Liver (tissue), 9 donors: Measurements from ENCODE around the gene SCNN1A. TPM values are rescaled to one million over a fixed set of nuclear protein-coding genes. Genes with fewer than 3 reads are reported as not detected.
A peak's percentile ranks its signal among the peaks of the same experiment; 100 is the strongest.

Experiments
- DNase-seq: peaks from one replicate; pipeline ENCODE4 v3.0.0-alpha.2; 2017; ENCODE audit warnings: low spot score
- H3K27ac ChIP-seq, 2 donors: one replicate each; pipeline ENCODE4 v1.7.0; 2013; ENCODE audit warnings: inconsistent platforms in 2 of 2, low read length in 2 of 2, control low read depth in 1 of 2, low read depth in 1 of 2, mild to moderate bottlenecking in 1 of 2
- H3K27me3 ChIP-seq, 4 donors: one replicate each; pipeline versions ENCODE4 v1.6.1 to v1.7.0; 2013; ENCODE audit warnings: low read length in 3 of 4, inconsistent platforms in 1 of 4, mild to moderate bottlenecking in 1 of 4, moderate library complexity in 1 of 4; ENCODE audit not compliant: control insufficient read depth in 4 of 4, insufficient read depth in 4 of 4
- H3K36me3 ChIP-seq, 4 donors: one replicate each; pipeline versions ENCODE4 v1.6.1 to v1.7.0; 2013; ENCODE audit warnings: low read length in 3 of 4, mild to moderate bottlenecking in 3 of 4, low read depth in 1 of 4, moderate library complexity in 1 of 4; ENCODE audit not compliant: control insufficient read depth in 4 of 4, insufficient read depth in 3 of 4
- H3K4me1 ChIP-seq, 4 donors: one replicate each; pipeline versions ENCODE4 v1.6.1 to v1.7.0; 2013; ENCODE audit warnings: low read length in 3 of 4, mild to moderate bottlenecking in 3 of 4, moderate library complexity in 1 of 4; ENCODE audit not compliant: control insufficient read depth in 4 of 4, insufficient read depth in 4 of 4
- H3K4me3 ChIP-seq, 3 donors: one replicate each; pipeline versions ENCODE4 v1.6.1 to v1.7.0; 2013; ENCODE audit warnings: low read length in 3 of 3, control low read depth in 1 of 3, low read depth in 1 of 3, mild to moderate bottlenecking in 1 of 3
- H3K9ac ChIP-seq, 2 donors: one replicate each; pipeline ENCODE4 v1.7.0; 2013; ENCODE audit warnings: low read length in 2 of 2, mild to moderate bottlenecking in 2 of 2, moderate library complexity in 2 of 2, control low read depth in 1 of 2, low read depth in 1 of 2
- H3K9me3 ChIP-seq, 4 donors: one replicate each; pipeline versions ENCODE4 v1.6.1 to v1.7.0; 2013; ENCODE audit warnings: low read length in 3 of 4; ENCODE audit not compliant: control insufficient read depth in 4 of 4
- CTCF ChIP-seq: fragments of 150-350 bp; IDR thresholded peaks from 2 replicates; pipeline ENCODE4 v1.5.1; 2017; ENCODE audit warnings: improper control_type of control experiment, low read depth, low read length; ENCODE audit not compliant: missing input control
- EGR1 ChIP-seq, 2 donors: IDR thresholded peaks; 2 replicates each; pipeline ENCODE4 v1.6.1; 2016 to 2018; ENCODE audit warnings: antibody characterized with exemption in 2 of 2, low read depth in 2 of 2
- GABPA ChIP-seq, 2 donors: IDR thresholded peaks in 1 of 2; conservative IDR thresholded peaks in 1 of 2; 2 replicates each; pipeline ENCODE4 v1.6.1; 2016; ENCODE audit warnings: antibody characterized with exemption in 2 of 2, mild to moderate bottlenecking in 1 of 2, moderate library complexity in 1 of 2
- JUND ChIP-seq, 2 donors: IDR thresholded peaks; 2 replicates each; pipeline ENCODE4 v1.6.1; 2016; ENCODE audit warnings: antibody characterized with exemption in 2 of 2
- RAD21 ChIP-seq, 2 donors: IDR thresholded peaks; 2 replicates each; pipeline ENCODE4 v1.6.1; 2016; ENCODE audit warnings: antibody characterized with exemption in 2 of 2, mild to moderate bottlenecking in 2 of 2
- RXRA ChIP-seq, 2 donors: IDR thresholded peaks; 2 replicates each; pipeline ENCODE4 v1.6.1; 2017 to 2018; ENCODE audit warnings: antibody characterized with exemption in 2 of 2, mild to moderate bottlenecking in 1 of 2
- SP1 ChIP-seq: IDR thresholded peaks from 2 replicates; pipeline ENCODE4 v1.6.1; 2018; ENCODE audit warnings: antibody characterized with exemption, mild to moderate bottlenecking
- YY1 ChIP-seq: IDR thresholded peaks from 2 replicates; pipeline ENCODE4 v1.6.1; 2016; ENCODE audit warnings: antibody characterized with exemption, mild to moderate bottlenecking
- WGBS: extraction: QIAGEN DNeasy Blood & Tissue Kit; methylation state at CpG from one replicate; pipeline ENCODE4 v1.1.7; 2013; 5-methylcytosine and 5-hydroxymethylcytosine counted together
- polyA plus RNA-seq, 2 donors: library from polyadenylated mRNA; stranded (reverse) in 1 of 2; unstranded in 1 of 2; fragments of 200-250 nt in 1 of 2; fragments of >200 nt in 1 of 2; fragmentation: Nextera tagmentation in 1 of 2; extraction: Ambion mirVana in 1 of 2; gene quantifications; one replicate each; pipeline versions ENCODE4 v1.2.1 to v1.2.3, GENCODE V29; 2013 to 2015
- total RNA-seq, 2 donors: library from RNA; depleted of rRNA; stranded (reverse); fragments of >200 nt; gene quantifications; one replicate each; pipeline ENCODE4 v1.2.3, GENCODE V29; 2014
- TF ChIP-seq, protein P1 (sequence below): IDR thresholded peaks from 2 replicates; pipeline ENCODE4 v1.6.1; 2016; ENCODE audit warnings: antibody characterized with exemption
- TF ChIP-seq, protein P2 (sequence below): IDR thresholded peaks from 2 replicates; pipeline ENCODE4 v1.6.1; 2016; ENCODE audit warnings: antibody characterized with exemption
- TF ChIP-seq, protein P3 (sequence below): IDR thresholded peaks from 2 replicates; pipeline ENCODE4 v1.6.1; 2016; ENCODE audit warnings: antibody characterized with exemption, mild to moderate bottlenecking
- donor health status: healthy.
- donor health status: healthy.
- donor health status: healthy.
- donor health status: healthy.
- donor health status: healthy.

Gene SCNN1A
- total and polyA plus RNA-seq, 4 donors: 0.47 to 7.7 (median 2.9) TPM

DNA sequence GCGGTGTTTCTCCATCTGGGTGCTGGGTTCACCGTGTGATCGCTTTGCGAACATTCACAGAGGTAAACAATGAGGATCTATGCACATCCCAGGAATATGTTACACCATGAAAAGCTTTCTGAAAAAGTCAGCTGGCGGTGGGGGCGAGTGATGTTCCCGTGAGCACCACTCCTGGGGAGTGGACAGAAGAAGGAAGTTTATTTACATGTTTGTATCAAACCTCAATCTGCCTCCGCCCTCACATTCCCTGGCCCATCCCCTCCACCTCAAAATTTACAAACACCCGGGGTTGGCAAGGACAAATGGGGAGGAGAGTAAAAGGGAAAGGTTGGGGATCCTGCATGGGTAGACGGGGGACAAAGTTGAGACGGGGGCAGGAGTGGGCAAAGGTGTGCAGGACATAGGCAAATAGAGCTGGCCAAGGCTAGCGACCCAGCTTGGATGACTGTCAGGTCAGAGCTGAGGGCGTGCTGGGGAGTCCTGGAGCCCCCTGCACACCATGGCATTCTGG, 40.4 kb downstream of the SCNN1A start:
- 11% methylated on average over 13 of the region's 13 CpGs for WGBS
- DNase-seq: no peak
- no peaks in the 10 kb centered on the region for H3K9me3 ChIP-seq
- peaks cover 13 to 37% (median 34%) of the 10 kb centered on the region in 4 donors for H3K36me3 ChIP-seq
- peak overlapping the region; percentile 98 to 99 for H3K27ac ChIP-seq
- peaks cover 4 to 75% (median 53%) of the 10 kb centered on the region in 4 donors for H3K4me1 ChIP-seq
- no peaks in the 10 kb centered on the region for H3K27me3 ChIP-seq
- TF ChIP-seq RXRA (IDR thresholded peaks at IDR 0.05) (peak; percentile 72 to 81), EGR1 (IDR thresholded peaks at IDR 0.05; ENCODE audit: low read depth in 2 of 2) (peak in 1 of 2 donors; percentile 7), SP1 (no peak), CTCF (no peak), RAD21 (IDR thresholded peaks at IDR 0.05) (peak in 1 of 2 donors; percentile 5)
- TF ChIP-seq, protein P1, sequence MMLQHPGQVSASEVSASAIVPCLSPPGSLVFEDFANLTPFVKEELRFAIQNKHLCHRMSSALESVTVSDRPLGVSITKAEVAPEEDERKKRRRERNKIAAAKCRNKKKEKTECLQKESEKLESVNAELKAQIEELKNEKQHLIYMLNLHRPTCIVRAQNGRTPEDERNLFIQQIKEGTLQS: no peak
- TF ChIP-seq, protein P2, sequence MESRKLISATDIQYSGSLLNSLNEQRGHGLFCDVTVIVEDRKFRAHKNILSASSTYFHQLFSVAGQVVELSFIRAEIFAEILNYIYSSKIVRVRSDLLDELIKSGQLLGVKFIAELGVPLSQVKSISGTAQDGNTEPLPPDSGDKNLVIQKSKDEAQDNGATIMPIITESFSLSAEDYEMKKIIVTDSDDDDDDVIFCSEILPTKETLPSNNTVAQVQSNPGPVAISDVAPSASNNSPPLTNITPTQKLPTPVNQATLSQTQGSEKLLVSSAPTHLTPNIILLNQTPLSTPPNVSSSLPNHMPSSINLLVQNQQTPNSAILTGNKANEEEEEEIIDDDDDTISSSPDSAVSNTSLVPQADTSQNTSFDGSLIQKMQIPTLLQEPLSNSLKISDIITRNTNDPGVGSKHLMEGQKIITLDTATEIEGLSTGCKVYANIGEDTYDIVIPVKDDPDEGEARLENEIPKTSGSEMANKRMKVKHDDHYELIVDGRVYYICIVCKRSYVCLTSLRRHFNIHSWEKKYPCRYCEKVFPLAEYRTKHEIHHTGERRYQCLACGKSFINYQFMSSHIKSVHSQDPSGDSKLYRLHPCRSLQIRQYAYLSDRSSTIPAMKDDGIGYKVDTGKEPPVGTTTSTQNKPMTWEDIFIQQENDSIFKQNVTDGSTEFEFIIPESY: no peak
- peak overlapping the region; percentile 43 to 99 (median 57) for H3K4me3 ChIP-seq
- peak overlapping the region in 1 of 2 donors; percentile 74 for H3K9ac ChIP-seq

- Histone ChIP-seq H3K36me3 (peaks cover 18 to 42% (median 38%) of the 10 kb centered on the region in 4 donors), H3K27ac (peak overlapping the region; percentile 98 to 99), H3K9me3 (no peaks in the 10 kb centered on the region), H3K27me3 (no peaks in the 10 kb centered on the region), H3K4me1 (peaks cover 4 to 69% (median 50%) of the 10 kb centered on the region in 4 donors), H3K4me3 (peak overlapping the region in 1 of 3 donors; percentile 43), H3K9ac (no peak overlapping the region)
- TF ChIP-seq, protein P1: no peak
- TF ChIP-seq YY1 (no peak), GABPA (IDR thresholded peaks at IDR 0.05 in 1 of 2, conservative IDR thresholded peaks at IDR 0.05 in 1 of 2) (no peak), EGR1 (IDR thresholded peaks at IDR 0.05; ENCODE audit: low read depth in 2 of 2) (no peak), JUND (IDR thresholded peaks at IDR 0.05) (no peak)
- TF ChIP-seq, protein P3, sequence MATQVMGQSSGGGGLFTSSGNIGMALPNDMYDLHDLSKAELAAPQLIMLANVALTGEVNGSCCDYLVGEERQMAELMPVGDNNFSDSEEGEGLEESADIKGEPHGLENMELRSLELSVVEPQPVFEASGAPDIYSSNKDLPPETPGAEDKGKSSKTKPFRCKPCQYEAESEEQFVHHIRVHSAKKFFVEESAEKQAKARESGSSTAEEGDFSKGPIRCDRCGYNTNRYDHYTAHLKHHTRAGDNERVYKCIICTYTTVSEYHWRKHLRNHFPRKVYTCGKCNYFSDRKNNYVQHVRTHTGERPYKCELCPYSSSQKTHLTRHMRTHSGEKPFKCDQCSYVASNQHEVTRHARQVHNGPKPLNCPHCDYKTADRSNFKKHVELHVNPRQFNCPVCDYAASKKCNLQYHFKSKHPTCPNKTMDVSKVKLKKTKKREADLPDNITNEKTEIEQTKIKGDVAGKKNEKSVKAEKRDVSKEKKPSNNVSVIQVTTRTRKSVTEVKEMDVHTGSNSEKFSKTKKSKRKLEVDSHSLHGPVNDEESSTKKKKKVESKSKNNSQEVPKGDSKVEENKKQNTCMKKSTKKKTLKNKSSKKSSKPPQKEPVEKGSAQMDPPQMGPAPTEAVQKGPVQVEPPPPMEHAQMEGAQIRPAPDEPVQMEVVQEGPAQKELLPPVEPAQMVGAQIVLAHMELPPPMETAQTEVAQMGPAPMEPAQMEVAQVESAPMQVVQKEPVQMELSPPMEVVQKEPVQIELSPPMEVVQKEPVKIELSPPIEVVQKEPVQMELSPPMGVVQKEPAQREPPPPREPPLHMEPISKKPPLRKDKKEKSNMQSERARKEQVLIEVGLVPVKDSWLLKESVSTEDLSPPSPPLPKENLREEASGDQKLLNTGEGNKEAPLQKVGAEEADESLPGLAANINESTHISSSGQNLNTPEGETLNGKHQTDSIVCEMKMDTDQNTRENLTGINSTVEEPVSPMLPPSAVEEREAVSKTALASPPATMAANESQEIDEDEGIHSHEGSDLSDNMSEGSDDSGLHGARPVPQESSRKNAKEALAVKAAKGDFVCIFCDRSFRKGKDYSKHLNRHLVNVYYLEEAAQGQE: no peak
- WGBS: 44% methylated on average over 5 of the region's 5 CpGs
- DNase-seq: no peak
These were observed 41.0 kb downstream of the SCNN1A start for GRCh38 chr12:6334359-6334758.
